ENCODE measurements around the gene BABAM2. TPM values are rescaled to one million over a fixed set of nuclear protein-coding genes. Genes with fewer than 3 reads are reported as not detected.

The BABAM2 gene
- total and polyA plus RNA-seq, 2 experiments from 2014 or later, result 28.8 to 43.6 TPM

DNA sequence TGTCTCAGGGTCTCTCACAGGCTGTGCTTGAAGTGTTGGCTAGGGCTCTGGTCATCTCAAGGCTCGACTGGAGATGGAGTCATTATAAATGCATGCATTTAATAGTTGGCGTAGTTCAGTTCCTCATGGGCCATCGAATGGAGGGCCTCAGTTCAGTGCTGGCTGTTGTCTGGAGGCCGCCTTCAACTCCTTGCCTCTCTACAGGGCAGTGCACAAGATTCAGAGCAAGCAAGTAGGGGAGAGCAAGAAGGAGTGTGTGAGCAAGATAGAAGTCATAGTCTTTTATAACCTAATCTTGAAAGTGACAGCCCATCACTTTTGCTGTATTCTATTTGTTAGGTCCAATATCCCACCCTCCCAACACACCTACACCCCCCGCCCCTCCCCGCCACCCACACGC is 137.5 kb downstream of the BABAM2 start:
- WGBS (ENCODE audit: low lambda C conversion rate, missing lambda C conversion rate), result 88% methylated on average over 7 of the region's 7 CpGs
- no peaks in the 10 kb centered on the region for H3K79me2 ChIP-seq
- TF ChIP-seq, protein P1, sequence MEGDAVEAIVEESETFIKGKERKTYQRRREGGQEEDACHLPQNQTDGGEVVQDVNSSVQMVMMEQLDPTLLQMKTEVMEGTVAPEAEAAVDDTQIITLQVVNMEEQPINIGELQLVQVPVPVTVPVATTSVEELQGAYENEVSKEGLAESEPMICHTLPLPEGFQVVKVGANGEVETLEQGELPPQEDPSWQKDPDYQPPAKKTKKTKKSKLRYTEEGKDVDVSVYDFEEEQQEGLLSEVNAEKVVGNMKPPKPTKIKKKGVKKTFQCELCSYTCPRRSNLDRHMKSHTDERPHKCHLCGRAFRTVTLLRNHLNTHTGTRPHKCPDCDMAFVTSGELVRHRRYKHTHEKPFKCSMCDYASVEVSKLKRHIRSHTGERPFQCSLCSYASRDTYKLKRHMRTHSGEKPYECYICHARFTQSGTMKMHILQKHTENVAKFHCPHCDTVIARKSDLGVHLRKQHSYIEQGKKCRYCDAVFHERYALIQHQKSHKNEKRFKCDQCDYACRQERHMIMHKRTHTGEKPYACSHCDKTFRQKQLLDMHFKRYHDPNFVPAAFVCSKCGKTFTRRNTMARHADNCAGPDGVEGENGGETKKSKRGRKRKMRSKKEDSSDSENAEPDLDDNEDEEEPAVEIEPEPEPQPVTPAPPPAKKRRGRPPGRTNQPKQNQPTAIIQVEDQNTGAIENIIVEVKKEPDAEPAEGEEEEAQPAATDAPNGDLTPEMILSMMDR (IDR thresholded peaks at IDR 0.05; ENCODE audit: poor library complexity), result no peak
- no peak for TF ChIP-seq EZH2 (IDR thresholded peaks at IDR 0.05; ENCODE audit: borderline replicate concordance)
- TF ChIP-seq EZH2phosphoT487 (IDR thresholded peaks at IDR 0.05; ENCODE audit: low read depth, severe bottlenecking, unreplicated experiment), result no peak
- H3K9me2 ChIP-seq (replicated peaks; ENCODE audit: insufficient read depth), result no peaks in the 10 kb centered on the region
- H3K9me3 ChIP-seq (ENCODE audit: low read depth), result no peaks in the 10 kb centered on the region
- no peak overlapping the region for H3K4me3 ChIP-seq
- H3K27me3 ChIP-seq, result no peaks in the 10 kb centered on the region
- H3K4me2 ChIP-seq, result no peak overlapping the region
- H2AFZ ChIP-seq, result no peak overlapping the region
- no peaks in the 10 kb centered on the region for H4K20me1 ChIP-seq (ENCODE audit: insufficient read depth, poor library complexity, severe bottlenecking)
- no peak for DNase-seq (ENCODE audit: low spot score)
- no peaks in the 10 kb centered on the region for H3K4me1 ChIP-seq (ENCODE audit: insufficient read depth)
- H3K27ac ChIP-seq, result no peak overlapping the region
- no peaks in the 10 kb centered on the region for H3K36me3 ChIP-seq (replicated peaks; ENCODE audit: insufficient read depth, low read depth)

DNA sequence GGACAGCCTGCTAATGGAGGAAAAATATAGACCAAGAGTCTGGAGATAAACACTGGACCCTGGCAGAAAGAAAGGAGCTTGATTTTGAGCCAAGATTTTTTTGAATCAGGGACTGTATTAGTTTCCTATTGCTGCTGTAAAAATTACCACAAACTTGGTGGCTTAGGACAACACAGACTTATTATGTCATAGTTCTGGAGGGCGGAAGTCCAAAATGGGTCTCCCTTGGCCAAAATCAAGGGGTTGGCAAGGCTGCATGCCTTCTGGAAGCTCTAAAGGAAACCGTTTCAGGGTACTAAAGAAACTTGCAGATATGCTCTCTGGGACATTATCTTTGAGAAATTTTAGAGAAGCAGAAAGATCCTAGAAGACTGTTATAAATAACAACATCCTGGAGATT is 140.1 kb downstream of the BABAM2 start:
- TF ChIP-seq, protein P1 (IDR thresholded peaks at IDR 0.05; ENCODE audit: poor library complexity), result no peak
- no peak for TF ChIP-seq EZH2phosphoT487 (IDR thresholded peaks at IDR 0.05; ENCODE audit: low read depth, severe bottlenecking, unreplicated experiment)
- no peak for TF ChIP-seq EZH2 (IDR thresholded peaks at IDR 0.05; ENCODE audit: borderline replicate concordance)
- 90% methylated on average over 2 of the region's 2 CpGs for WGBS (ENCODE audit: low lambda C conversion rate, missing lambda C conversion rate)
- no peak overlapping the region for H3K27ac ChIP-seq
- H3K27me3 ChIP-seq, result no peaks in the 10 kb centered on the region
- H3K9me3 ChIP-seq (ENCODE audit: low read depth), result no peaks in the 10 kb centered on the region
- H3K79me2 ChIP-seq, result no peaks in the 10 kb centered on the region
- no peak overlapping the region for H2AFZ ChIP-seq
- no peak overlapping the region for H3K4me3 ChIP-seq
- H3K4me2 ChIP-seq, result no peak overlapping the region
- H3K9me2 ChIP-seq (replicated peaks; ENCODE audit: insufficient read depth), result no peaks in the 10 kb centered on the region
- H3K4me1 ChIP-seq (ENCODE audit: insufficient read depth), result no peaks in the 10 kb centered on the region
- no peaks in the 10 kb centered on the region for H3K36me3 ChIP-seq (replicated peaks; ENCODE audit: insufficient read depth, low read depth)
- no peak for DNase-seq (ENCODE audit: low spot score)
- H4K20me1 ChIP-seq (ENCODE audit: insufficient read depth, poor library complexity, severe bottlenecking), result no peaks in the 10 kb centered on the region

DNA sequence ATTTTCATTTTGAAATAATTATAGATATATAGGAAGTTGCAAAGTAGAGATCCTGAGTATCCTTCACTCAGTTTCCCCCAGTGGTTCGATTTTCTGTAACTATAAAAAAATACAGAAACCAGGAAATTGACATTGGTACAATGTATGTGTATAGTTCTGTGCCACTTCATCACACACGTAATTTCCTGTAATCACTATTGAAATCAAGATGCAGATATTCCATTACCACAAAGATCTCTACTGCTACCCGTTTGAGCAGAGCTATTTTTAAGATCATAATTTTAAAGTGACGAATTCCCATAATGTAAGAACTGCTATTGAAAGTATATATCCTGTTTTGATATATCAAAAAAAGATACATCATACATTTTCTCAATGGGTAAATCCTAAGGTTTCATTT is 142.3 kb downstream of the BABAM2 start:
- no peaks in the 10 kb centered on the region for H3K9me2 ChIP-seq (replicated peaks; ENCODE audit: insufficient read depth)
- no peaks in the 10 kb centered on the region for H3K36me3 ChIP-seq (replicated peaks; ENCODE audit: insufficient read depth, low read depth)
- WGBS (ENCODE audit: low lambda C conversion rate, missing lambda C conversion rate), result 90% methylated on average over 4 of the region's 4 CpGs
- H3K27ac ChIP-seq, result no peak overlapping the region
- no peaks in the 10 kb centered on the region for H3K9me3 ChIP-seq (ENCODE audit: low read depth)
- H2AFZ ChIP-seq, result no peak overlapping the region
- H3K27me3 ChIP-seq, result no peaks in the 10 kb centered on the region
- H3K4me1 ChIP-seq (ENCODE audit: insufficient read depth), result no peaks in the 10 kb centered on the region
- TF ChIP-seq, protein P1 (IDR thresholded peaks at IDR 0.05; ENCODE audit: poor library complexity), result no peak
- no peak for TF ChIP-seq EZH2phosphoT487 (IDR thresholded peaks at IDR 0.05; ENCODE audit: low read depth, severe bottlenecking, unreplicated experiment)
- TF ChIP-seq EZH2 (IDR thresholded peaks at IDR 0.05; ENCODE audit: borderline replicate concordance), result no peak
- H4K20me1 ChIP-seq (ENCODE audit: insufficient read depth, poor library complexity, severe bottlenecking), result no peaks in the 10 kb centered on the region
- H3K4me3 ChIP-seq, result no peak overlapping the region
- no peak overlapping the region for H3K4me2 ChIP-seq
- DNase-seq (ENCODE audit: low spot score), result no peak
- no peaks in the 10 kb centered on the region for H3K79me2 ChIP-seq

DNA sequence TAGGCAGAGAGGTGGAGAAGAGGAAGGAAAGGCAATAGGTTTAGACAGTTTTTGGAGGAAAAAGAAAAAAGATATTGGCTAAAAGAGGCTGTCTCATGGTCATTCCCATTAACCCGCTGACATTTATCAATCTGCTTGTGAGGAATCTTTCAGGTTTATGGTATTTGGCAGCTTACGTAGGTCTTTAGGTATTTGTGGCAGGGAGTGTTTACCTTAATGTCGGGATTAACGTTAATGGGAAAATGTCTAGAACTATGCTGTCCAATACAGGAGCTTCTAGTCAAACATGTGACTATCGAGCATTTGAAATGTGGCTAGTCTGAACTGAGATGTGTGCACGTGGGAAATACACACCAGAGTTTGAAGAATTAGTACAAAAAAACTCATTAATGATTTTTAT is 144.2 kb downstream of the BABAM2 start:
- Histone ChIP-seq H3K79me2 (no peaks in the 10 kb centered on the region), H3K27ac (no peak overlapping the region), H3K4me3 (no peak overlapping the region), H4K20me1 (ENCODE audit: insufficient read depth, poor library complexity, severe bottlenecking) (no peaks in the 10 kb centered on the region), H3K4me1 (ENCODE audit: insufficient read depth) (no peaks in the 10 kb centered on the region), H3K9me3 (ENCODE audit: low read depth) (no peaks in the 10 kb centered on the region), H2AFZ (no peak overlapping the region), H3K4me2 (no peak overlapping the region), H3K36me3 (replicated peaks; ENCODE audit: insufficient read depth, low read depth) (no peaks in the 10 kb centered on the region), H3K9me2 (replicated peaks; ENCODE audit: insufficient read depth) (no peaks in the 10 kb centered on the region), H3K27me3 (no peaks in the 10 kb centered on the region)
- no peak for TF ChIP-seq EZH2phosphoT487 (IDR thresholded peaks at IDR 0.05; ENCODE audit: low read depth, severe bottlenecking, unreplicated experiment)
- TF ChIP-seq, protein P1 (IDR thresholded peaks at IDR 0.05; ENCODE audit: poor library complexity), result no peak
- no peak for TF ChIP-seq EZH2 (IDR thresholded peaks at IDR 0.05; ENCODE audit: borderline replicate concordance)
- no peak for DNase-seq (ENCODE audit: low spot score)
- 89% methylated on average over 6 of the region's 6 CpGs for WGBS (ENCODE audit: low lambda C conversion rate, missing lambda C conversion rate)

All from hepatocyte (in vitro differentiated cells).